K562 (cell line): ENCODE measurements around the gene WWC2. TPM values are rescaled to one million over a fixed set of nuclear protein-coding genes. Genes with fewer than 3 reads are reported as not detected.

Experiments used
- ATAC-seq: fragments of 200-7000 bp; cut with Tn5 transposase; 3 replicates; pipeline ENCODE4 v1.9.1; 2020; ENCODE audit warnings: moderate library complexity
- BruUV-seq: library from RNA; stranded (reverse); fragments of 400-500 nt; replicated peaks from 2 replicates; lab custom pipeline; 2021; lab: Mats Ljungman, UMichigan
- CTCF ChIA-PET: fragments of 300-600 bp; formaldehyde crosslinking; extraction: SDS; loops from one replicate; lab custom pipeline; 2021; ENCODE audit warnings: low intra/inter-chr PET ratio; lab: Yijun Ruan, JAX
- POLR2A ChIA-PET: fragments of 300-600, 350-650 bp; sonication (Branson Sonifier 250); formaldehyde crosslinking; extraction: SDS; loops from one replicate; lab custom pipeline; 2021; ENCODE audit warnings: antibody characterized with exemption, inconsistent platforms; lab: Yijun Ruan, JAX
- DNase-seq, 4 experiments: peaks; one replicate each; pipeline versions ENCODE4 v3.0.0 to v3.0.0-alpha.2; 2011 to 2018; ENCODE audit warnings: low spot score in 3 of 4, mixed read lengths in 3 of 4; ENCODE audit errors: extremely low read depth in 1 of 4
- FAIRE-seq: peaks from 2 replicates; lab custom pipeline; 2011; peaks lifted over from hg19 to GRCh38; lab: Jason Lieb, UNC
- H2AFZ ChIP-seq: 2 replicates; pipeline ENCODE4 v1.6.0; 2011; ENCODE audit warnings: low read depth, low read length, control low read depth, inconsistent platforms
- H3K27ac ChIP-seq: fragments of 200-600 bp; 3 replicates; pipeline ENCODE4 v1.8.0; 2011; ENCODE audit warnings: low read depth, mild to moderate bottlenecking, control low read depth, inconsistent platforms, low read length, moderate library complexity, mixed read lengths; ENCODE audit errors: extremely low read depth
- H3K27me3 ChIP-seq, 2 experiments: fragments of 300-600 bp in 1 of 2; 2 replicates in 1 of 2; 3 replicates in 1 of 2; pipeline versions ENCODE4 v1.6.0 to v1.8.0; 2011; ENCODE audit warnings: inconsistent platforms in 2 of 2, low read length in 2 of 2, mild to moderate bottlenecking in 1 of 2, mixed read lengths in 1 of 2, moderate library complexity in 1 of 2; ENCODE audit not compliant: control insufficient read depth in 2 of 2, insufficient read depth in 2 of 2
- H3K36me3 ChIP-seq: fragments of 300-600 bp; 3 replicates; pipeline ENCODE4 v1.8.0; 2011; ENCODE audit warnings: mild to moderate bottlenecking, low read length, inconsistent platforms; ENCODE audit not compliant: control insufficient read depth, insufficient read depth
- H3K4me1 ChIP-seq, 2 experiments: fragments of 200-600 bp in 1 of 2; replicated peaks in 1 of 2; 2 replicates in 1 of 2; 3 replicates in 1 of 2; pipeline versions ENCODE4 v1.5.1 to v1.8.0; 2011; ENCODE audit warnings: inconsistent platforms in 2 of 2, low read length in 2 of 2, mild to moderate bottlenecking in 1 of 2, mixed read lengths in 1 of 2, moderate library complexity in 1 of 2; ENCODE audit not compliant: control insufficient read depth in 2 of 2, insufficient read depth in 2 of 2
- H3K4me2 ChIP-seq: 2 replicates; pipeline ENCODE4 v1.6.1; 2011; ENCODE audit warnings: low read length, control low read depth, inconsistent platforms, mixed read lengths; ENCODE audit not compliant: insufficient read depth
- H3K4me3 ChIP-seq: fragments of 200-600 bp; sonication (generic), shearing (Covaris generic); 2 replicates; pipeline ENCODE4 v1.5.1; 2016; ENCODE audit warnings: control low read depth, inconsistent platforms
- H3K79me2 ChIP-seq: fragments of 200-600 bp; 3 replicates; pipeline ENCODE4 v1.8.0; 2011; ENCODE audit warnings: low read length, inconsistent platforms; ENCODE audit not compliant: control insufficient read depth, insufficient read depth
- H3K9ac ChIP-seq, 2 experiments: 2 replicates each; pipeline versions ENCODE4 v1.6.0 to v1.6.1; 2011; ENCODE audit warnings: low read depth in 2 of 2, low read length in 2 of 2, control low read depth in 1 of 2, inconsistent platforms in 1 of 2, mild to moderate bottlenecking in 1 of 2, mixed read lengths in 1 of 2; ENCODE audit not compliant: insufficient read depth in 1 of 2
- H3K9me1 ChIP-seq: one replicate; pipeline ENCODE4 v1.6.0; 2011; ENCODE audit warnings: inconsistent platforms, mild to moderate bottlenecking, low read length, moderate library complexity; ENCODE audit not compliant: control insufficient read depth, insufficient read depth
- H3K9me3 ChIP-seq: replicated peaks from 2 replicates; pipeline ENCODE4 v1.5.1; 2011; ENCODE audit warnings: low read depth, low read length, inconsistent platforms; ENCODE audit not compliant: control insufficient read depth, insufficient read depth
- H4K20me1 ChIP-seq: replicated peaks from 2 replicates; pipeline ENCODE4 v1.6.1; 2011; ENCODE audit warnings: low read length, inconsistent platforms, mixed read lengths; ENCODE audit not compliant: control insufficient read depth, insufficient read depth
- EP300 ChIP-seq: IDR thresholded peaks from 2 replicates; pipeline ENCODE4 v1.6.1; 2012; ENCODE audit warnings: low read length, improper control_type of control experiment
- GABPB2 ChIP-seq: fragments of 250-450 bp; sonication (Bioruptor Pico); conservative IDR thresholded peaks from 2 replicates; pipeline ENCODE4 v1.5.1; 2021; ENCODE audit warnings: mild to moderate bottlenecking
- KDM1A ChIP-seq, 2 experiments: fragments of 450-650 bp; IDR thresholded peaks; 2 replicates each; pipeline ENCODE4 v1.6.1; 2016; ENCODE audit warnings: mild to moderate bottlenecking in 2 of 2
- SAFB ChIP-seq: fragments of 200-400 bp; formaldehyde crosslinking; IDR thresholded peaks from 2 replicates; pipeline ENCODE4 v1.6.1; 2017; ENCODE audit warnings: low read depth, low read length, borderline replicate concordance
- TARDBP ChIP-seq: fragments of 450-650 bp; IDR thresholded peaks from 2 replicates; pipeline ENCODE4 v1.6.1; 2016
- ZFX ChIP-seq: sonication (generic); formaldehyde crosslinking; IDR thresholded peaks from 2 replicates; pipeline ENCODE4 v1.8.0; 2022; ENCODE audit warnings: mild to moderate bottlenecking, missing genetic modification reagents, moderate library complexity
- ZNF668 ChIP-seq: fragments of 250-450 bp; sonication (Bioruptor Pico); IDR thresholded peaks from 2 replicates; pipeline ENCODE4 v1.8.0; 2022; ENCODE audit warnings: mild to moderate bottlenecking, inconsistent platforms
- WGBS: fragments of 100-300 bp; shearing (Covaris generic); methylation state at CpG from one replicate; pipeline ENCODE4 v1.1.6; 2016; ENCODE audit warnings: low coverage, mixed read lengths; ENCODE audit not compliant: insufficient coverage; ENCODE audit errors: missing lambda C conversion rate; 5-methylcytosine and 5-hydroxymethylcytosine counted together
- in situ Hi-C: fragments of 300-500 bp; cut with MboI; formaldehyde crosslinking; loops from 4 replicates; pipeline ENCODE4 v1.15.0; 2018; ENCODE audit warnings: inconsistent platforms, mixed read lengths
- intact Hi-C: fragments of 100-400 bp; cut with micrococcal nuclease; formaldehyde crosslinking; loops from 2 replicates; pipeline ENCODE4 v1.14.2; 2022
- polyA plus RNA-seq, 8 experiments: library from polyadenylated mRNA; depleted of rRNA in 4 of 8; stranded (reverse) in 5 of 8; unstranded in 3 of 8; fragments of >200 nt; fragmentation: Nextera tagmentation in 2 of 8; fragmentation: Illumina TruSeq in 1 of 8; extraction: Ambion mirVana in 2 of 8; extraction: Trizol in 1 of 8; gene quantifications; 2 replicates each; pipeline versions ENCODE4 v1.2.1 to v1.2.3, GENCODE V29; 2011 to 2014; ENCODE audit warnings: inconsistent platforms in 1 of 8, missing spikeins in 1 of 8
- total RNA-seq, 7 experiments: library from RNA; depleted of rRNA in 6 of 7; stranded (reverse); fragments of >200 nt in 6 of 7; fragmentation: Illumina TruSeq in 2 of 7; extraction: Trizol in 2 of 7; gene quantifications; 2 replicates each; pipeline versions ENCODE4 v1.2.1 to v1.2.3, GENCODE V29; 2011 to 2021; ENCODE audit warnings: low replicate concordance in 1 of 7
- TF ChIP-seq, protein P1 (sequence below): sonication (generic); formaldehyde crosslinking; IDR thresholded peaks from 2 replicates; pipeline ENCODE4 v1.4.0; 2020; ENCODE audit warnings: mild to moderate bottlenecking, missing genetic modification reagents

Gene WWC2
- total and polyA plus RNA-seq, 9 of the 15 experiments (the other 6 are each of a cell fraction or from before 2014, with no cell fraction given) = 3.7 to 39.4 (median 19.6) TPM

DNA sequence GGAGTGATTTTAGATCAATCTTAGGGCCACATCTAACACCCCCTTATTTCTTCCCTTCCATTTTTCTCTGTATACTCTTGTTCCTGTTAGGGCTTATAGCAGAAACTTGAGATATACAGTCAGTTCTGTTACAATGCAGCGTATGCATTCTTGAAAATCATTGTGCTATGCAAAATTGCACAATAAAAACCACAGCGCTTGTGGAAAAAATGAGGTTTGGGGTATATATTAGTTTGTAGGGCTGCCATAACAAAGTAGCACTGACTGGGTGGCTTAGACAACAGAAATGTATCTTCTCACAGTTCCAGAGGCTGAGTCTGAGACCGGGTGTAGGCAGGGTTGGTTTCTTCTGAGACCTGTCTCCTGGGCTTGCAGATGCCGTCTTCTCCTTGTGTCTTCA lies 59.0 kb downstream of the WWC2 start (continued):
- TF ChIP-seq, protein P1, sequence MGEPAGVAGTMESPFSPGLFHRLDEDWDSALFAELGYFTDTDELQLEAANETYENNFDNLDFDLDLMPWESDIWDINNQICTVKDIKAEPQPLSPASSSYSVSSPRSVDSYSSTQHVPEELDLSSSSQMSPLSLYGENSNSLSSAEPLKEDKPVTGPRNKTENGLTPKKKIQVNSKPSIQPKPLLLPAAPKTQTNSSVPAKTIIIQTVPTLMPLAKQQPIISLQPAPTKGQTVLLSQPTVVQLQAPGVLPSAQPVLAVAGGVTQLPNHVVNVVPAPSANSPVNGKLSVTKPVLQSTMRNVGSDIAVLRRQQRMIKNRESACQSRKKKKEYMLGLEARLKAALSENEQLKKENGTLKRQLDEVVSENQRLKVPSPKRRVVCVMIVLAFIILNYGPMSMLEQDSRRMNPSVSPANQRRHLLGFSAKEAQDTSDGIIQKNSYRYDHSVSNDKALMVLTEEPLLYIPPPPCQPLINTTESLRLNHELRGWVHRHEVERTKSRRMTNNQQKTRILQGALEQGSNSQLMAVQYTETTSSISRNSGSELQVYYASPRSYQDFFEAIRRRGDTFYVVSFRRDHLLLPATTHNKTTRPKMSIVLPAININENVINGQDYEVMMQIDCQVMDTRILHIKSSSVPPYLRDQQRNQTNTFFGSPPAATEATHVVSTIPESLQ (CRISPR knock-in tag) = no peak

DNA sequence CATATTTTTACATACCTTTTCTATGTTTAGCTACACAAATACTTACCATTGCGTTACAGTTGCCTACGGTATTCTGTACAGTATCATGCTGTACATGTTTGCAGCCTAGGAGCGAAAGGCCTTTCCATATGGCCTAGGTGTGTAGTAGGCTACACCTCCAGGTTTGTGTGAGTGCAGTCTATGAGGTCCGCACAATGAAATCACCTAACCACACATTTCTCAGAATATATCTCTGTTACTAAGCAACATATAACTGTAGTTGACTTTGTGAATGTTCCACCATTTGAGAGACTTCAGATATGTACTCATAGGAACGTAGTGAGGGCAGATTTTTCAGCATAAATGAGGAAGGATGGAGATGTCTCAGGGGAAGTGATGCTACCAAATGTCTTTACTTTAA lies 62.6 kb downstream of the WWC2 start:
- H3K9me3 ChIP-seq = no peaks in the 10 kb centered on the region
- ATAC-seq = no peak

More for the DNA sequence above, 62.6 kb downstream of the WWC2 start:
- DNase-seq (no peak), FAIRE-seq (no peak)
- H3K27me3 ChIP-seq = no peaks in the 10 kb centered on the region
- H3K9ac ChIP-seq = no peak overlapping the region
- no peaks in the 10 kb centered on the region; the same call in 1 of the 2 replicates for H4K20me1 ChIP-seq
- in situ Hi-C loops (no loop called here), intact Hi-C loops (no loop called here)
- no peaks in the 10 kb centered on the region for H3K36me3 ChIP-seq
- no peak overlapping the region for H3K4me3 ChIP-seq
- no peak overlapping the region for H3K27ac ChIP-seq
- H3K4me2 ChIP-seq = no peak overlapping the region
- no peaks in the 10 kb centered on the region for H3K79me2 ChIP-seq
- TF ChIP-seq GABPB2 (CRISPR knock-in tag) (no peak), ZNF668 (CRISPR knock-in tag) (no peak), EP300 (no peak), TARDBP (no peak), KDM1A (IDR thresholded peaks at IDR 0.05) (no peak), SAFB (no peak), ZFX (CRISPR knock-in tag) (no peak)
- CTCF ChIA-PET = no interaction called here
- BruUV-seq = no TSS peak
- H2AFZ ChIP-seq = no peak overlapping the region
- no peaks in the 10 kb centered on the region for H3K9me1 ChIP-seq
- H3K4me1 ChIP-seq = no peaks in the 10 kb centered on the region; a peak in 1 of 5 replicates
- 61% methylated on average over 5 of the region's 5 CpGs for WGBS
- POLR2A ChIA-PET = no interaction called here
